AG10803 (cell line): Measurements from ENCODE around the gene PARP1.
"Not testable (repeated sequence)": the region's sequence is repeated elsewhere in the genome, so short reads cannot be mapped to it uniquely, and the experiment has no call there.

ENCODE experiments used
- DNase-seq: peaks from one replicate; pipeline ENCODE4 v3.0.0; 2010; ENCODE audit warnings: low read depth
- H3K4me3 ChIP-seq: 2 replicates; pipeline ENCODE4 v1.5.1; 2011; ENCODE audit warnings: mild to moderate bottlenecking, low read length, control low read depth
- TF ChIP-seq, protein P1 (sequence below): conservative IDR thresholded peaks from 2 replicates; pipeline ENCODE4 v1.5.1; 2011; ENCODE audit warnings: mild to moderate bottlenecking, low read length, control low read depth, inconsistent platforms

Gene PARP1

DNA sequence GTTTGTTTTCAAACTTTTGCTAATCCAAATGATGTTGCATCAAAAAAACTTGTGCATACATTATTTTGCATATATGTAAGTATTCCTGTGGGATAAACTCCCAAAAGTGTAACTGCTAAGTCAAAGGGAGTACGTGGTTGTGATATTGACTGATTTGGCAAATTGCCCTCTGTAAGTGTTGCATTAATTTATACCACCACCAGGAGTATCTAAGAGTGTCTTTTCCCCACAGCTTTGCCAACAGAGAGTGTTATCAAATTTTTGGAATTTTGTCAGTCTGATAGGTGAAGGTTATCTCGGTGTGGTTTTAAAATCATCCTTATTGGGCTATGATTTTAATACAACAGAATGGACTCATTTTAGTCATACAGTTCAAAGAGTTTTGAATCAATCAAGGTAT lies 30.1 kb upstream of the PARP1 start:
- no peak for DNase-seq
- H3K4me3 ChIP-seq: no peak overlapping the region
- TF ChIP-seq, protein P1, sequence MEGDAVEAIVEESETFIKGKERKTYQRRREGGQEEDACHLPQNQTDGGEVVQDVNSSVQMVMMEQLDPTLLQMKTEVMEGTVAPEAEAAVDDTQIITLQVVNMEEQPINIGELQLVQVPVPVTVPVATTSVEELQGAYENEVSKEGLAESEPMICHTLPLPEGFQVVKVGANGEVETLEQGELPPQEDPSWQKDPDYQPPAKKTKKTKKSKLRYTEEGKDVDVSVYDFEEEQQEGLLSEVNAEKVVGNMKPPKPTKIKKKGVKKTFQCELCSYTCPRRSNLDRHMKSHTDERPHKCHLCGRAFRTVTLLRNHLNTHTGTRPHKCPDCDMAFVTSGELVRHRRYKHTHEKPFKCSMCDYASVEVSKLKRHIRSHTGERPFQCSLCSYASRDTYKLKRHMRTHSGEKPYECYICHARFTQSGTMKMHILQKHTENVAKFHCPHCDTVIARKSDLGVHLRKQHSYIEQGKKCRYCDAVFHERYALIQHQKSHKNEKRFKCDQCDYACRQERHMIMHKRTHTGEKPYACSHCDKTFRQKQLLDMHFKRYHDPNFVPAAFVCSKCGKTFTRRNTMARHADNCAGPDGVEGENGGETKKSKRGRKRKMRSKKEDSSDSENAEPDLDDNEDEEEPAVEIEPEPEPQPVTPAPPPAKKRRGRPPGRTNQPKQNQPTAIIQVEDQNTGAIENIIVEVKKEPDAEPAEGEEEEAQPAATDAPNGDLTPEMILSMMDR: peak; percentile 18; the same call in 1 of the 2 replicates

DNA sequence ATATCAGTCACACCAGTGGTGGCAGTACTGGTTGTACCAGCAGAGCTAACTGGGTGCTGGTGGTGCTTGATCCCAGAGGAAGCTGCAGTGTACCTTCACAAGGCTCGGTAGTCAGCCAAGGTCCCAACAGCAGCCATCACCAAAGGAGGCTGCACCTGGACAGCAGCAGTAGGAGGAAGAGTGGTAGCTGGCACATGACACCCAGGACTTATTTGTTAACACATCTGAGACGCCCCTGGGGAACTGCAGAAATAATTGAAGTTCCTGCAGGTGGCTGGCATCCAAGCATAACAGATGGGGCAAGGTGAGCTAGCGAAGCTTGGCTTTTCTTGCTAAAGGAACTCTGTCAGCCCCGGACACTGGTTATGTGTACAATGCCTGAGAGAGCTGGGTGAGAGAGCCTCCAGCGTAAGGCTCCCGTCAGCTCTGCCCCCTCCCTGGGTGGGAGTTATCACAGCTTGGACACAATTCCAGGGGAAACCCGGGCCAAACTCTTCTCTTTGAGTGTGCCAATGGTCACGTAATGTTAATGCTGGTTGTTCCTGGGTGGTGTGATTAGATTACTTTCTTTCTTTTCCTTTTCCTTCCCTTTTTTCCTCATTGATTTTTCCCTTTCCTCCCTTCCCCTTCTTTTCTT lies 29.1 kb upstream of the PARP1 start:
- DNase-seq: no peak
- H3K4me3 ChIP-seq: no peak overlapping the region
- TF ChIP-seq, protein P1: no peak

DNA sequence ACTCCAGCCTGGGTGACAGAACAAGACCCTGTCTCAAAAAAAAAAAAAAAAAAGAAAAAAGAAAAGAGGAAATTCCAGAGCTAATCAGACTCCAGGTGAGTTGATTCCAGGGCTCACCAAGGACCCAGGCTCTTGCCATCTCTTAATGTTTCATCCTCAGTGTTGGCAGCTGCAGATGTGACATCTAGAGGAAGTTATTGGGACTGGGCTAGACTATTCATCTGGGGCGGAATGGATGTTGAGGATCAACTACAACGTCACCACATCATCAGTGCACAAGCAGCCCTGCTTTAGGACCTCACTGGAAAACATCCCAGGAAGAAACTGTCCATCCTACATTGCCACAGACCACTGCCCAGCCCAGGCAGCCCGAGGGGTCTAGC lies 28.6 kb upstream of the PARP1 start:
- DNase-seq: no peak
- no peak overlapping the region for H3K4me3 ChIP-seq
- TF ChIP-seq, protein P1: no peak

DNA sequence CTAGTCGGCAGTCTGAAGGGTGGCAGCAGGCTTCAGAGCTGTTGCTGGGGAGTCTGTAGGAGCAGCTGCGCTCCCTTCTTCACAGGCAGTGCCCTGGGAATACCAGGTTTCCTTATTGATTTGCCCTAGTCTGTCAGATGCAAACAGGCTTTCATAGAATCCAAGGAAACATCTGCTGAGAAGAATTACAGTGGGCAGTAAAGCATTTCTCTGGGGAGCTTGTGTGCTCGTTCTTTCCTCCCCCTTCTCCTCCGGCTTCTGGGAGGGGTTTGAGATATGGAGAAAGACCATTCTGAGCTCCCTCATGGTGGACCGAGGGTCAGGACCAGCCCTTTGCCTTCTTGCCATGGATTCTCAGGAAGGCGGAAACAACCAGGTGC lies 25.4 kb upstream of the PARP1 start:
- H3K4me3 ChIP-seq: no peak overlapping the region
- TF ChIP-seq, protein P1: no peak
- DNase-seq: no peak

DNA sequence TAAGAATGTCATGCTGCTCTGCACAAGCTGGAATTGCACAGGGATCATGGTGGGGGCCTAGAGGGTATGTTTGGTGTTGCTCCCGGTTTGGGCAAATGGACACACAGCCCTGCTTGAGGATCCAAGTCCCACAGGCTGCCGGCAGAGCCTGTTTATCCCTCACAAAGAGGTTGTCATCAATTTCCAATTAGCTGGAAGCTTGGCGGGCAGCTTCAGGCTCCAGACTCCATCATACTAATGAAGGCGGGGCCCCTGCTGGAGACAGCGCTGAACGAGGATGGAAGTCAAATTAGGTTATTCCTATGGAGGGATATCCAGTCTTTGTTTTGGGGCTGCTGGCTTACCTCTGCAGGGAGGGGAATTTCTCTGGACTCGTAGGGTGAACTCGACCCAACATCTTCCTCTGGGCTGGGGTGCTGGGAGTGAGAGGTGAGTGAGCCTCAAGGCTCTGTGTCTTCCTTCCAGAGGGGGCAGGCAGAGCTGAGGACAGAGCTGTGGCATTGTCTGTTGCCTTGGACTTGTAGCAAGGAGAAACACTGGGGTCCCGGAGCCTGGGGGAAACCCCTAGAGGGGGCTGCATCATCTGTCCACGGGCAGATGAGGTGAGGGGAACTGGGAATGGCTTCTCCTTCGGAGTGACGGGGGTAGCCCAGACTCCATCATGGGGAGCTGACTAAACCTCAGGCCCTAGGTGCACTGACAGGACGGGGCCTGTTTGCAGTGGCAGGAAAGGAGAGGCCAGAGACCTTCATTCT lies 24.9 kb upstream of the PARP1 start:
- TF ChIP-seq, protein P1: no peak
- no peak overlapping the region for H3K4me3 ChIP-seq
- DNase-seq: no peak

DNA sequence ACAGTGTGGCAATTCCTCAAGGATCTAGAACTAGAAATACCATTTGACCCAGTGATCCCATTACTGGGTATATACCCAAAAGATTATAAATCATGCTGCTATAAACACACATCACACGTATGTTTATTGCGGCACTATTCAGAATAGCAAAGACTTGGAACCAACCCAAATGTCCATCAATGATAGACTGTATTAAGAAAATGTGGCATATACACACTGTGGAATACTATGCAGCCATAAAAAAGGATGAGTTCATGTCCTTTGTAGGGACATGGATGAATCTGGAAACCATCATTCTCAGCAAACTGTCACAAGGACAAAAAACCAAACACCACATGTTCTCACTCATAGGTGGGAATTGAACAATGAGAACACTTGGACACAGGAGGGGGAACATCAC lies 24.0 kb upstream of the PARP1 start:
- not testable (repeated sequence) for H3K4me3 ChIP-seq, DNase-seq

DNA sequence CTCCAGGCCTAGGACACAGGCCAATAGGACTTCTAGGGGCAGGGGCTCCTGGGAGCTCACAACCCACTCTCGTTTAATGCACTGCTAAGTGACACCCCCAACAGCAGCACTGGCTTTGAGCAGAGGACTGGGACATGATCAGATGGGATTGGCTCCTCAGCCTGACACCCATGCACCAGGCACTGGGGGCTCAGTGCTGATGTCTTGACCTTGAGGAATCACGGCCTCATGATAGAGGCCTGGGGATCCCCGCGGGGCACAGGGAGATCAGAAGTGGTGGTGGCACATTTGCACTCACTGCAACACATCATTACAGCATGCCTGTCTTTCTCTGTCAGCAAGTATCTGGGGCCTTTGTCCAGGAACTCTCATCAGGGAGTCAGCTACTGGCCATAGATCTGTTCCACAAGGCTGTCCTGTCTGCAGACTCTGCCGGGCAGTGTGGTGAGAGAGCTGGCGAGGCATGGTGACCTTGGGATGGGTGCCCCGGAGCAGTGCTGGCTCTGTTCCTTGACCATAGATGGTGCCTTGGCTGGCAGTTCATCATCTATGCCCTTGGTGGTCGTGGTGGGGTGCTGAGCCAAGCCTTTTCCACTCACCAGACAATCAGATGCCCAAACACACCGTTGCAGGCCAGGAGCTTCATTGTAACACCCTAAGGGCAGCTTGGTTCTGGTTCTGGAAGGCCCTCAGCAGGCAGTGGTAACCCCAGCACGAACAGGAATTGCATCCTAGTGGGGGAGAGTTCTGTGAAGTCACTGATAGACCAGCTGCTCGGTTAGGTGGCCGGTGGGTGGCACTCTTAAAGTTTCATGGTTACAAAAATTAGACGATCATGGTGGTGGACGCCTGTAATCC lies 22.2 kb upstream of the PARP1 start:
- no peak for DNase-seq
- TF ChIP-seq, protein P1: no peak
- no peak overlapping the region for H3K4me3 ChIP-seq
